Activated CD8-positive, alpha-beta T cell treated with anti-CD3 and anti-CD28 coated beads for 36 hours (primary cell): Measurements from ENCODE around the gene FXYD1. TPM values are rescaled to one million over a fixed set of nuclear protein-coding genes. Genes with fewer than 3 reads are reported as not detected.

ENCODE experiments used
- ATAC-seq: fragments of 200-7000 bp; cut with Tn5 transposase; one replicate; pipeline ENCODE4 v1.10.0; 2021; ENCODE audit warnings: mild to moderate bottlenecking, moderate library complexity
- CTCF ChIA-PET: fragments of 350-600 bp; sonication (Branson Sonifier 250); formaldehyde crosslinking; loops from one replicate; lab custom pipeline; 2021; ENCODE audit warnings: antibody characterized with exemption; lab: Charles Lee
- POLR2A ChIA-PET: fragments of 350-600 bp; sonication (Branson Sonifier 250); formaldehyde crosslinking; loops from one replicate; lab custom pipeline; 2021; ENCODE audit warnings: antibody characterized with exemption; lab: Charles Lee
- DNase-seq: peaks from one replicate; pipeline ENCODE4 v3.0.0-alpha.2; 2020
- H3K27ac Mint-ChIP-seq: one replicate; pipeline ENCODE4 v1.8.0; 2021; ENCODE audit warnings: mild to moderate bottlenecking, mixed read lengths
- H3K27me3 Mint-ChIP-seq: one replicate; pipeline ENCODE4 v1.8.0; 2021; ENCODE audit warnings: mixed read lengths
- H3K36me3 Mint-ChIP-seq: one replicate; pipeline ENCODE4 v1.8.0; 2021; ENCODE audit warnings: low read depth, mixed read lengths
- H3K4me1 Mint-ChIP-seq: one replicate; pipeline ENCODE4 v1.8.0; 2021; ENCODE audit warnings: low read depth, mixed read lengths
- H3K4me3 Mint-ChIP-seq: one replicate; pipeline ENCODE4 v1.8.0; 2021; ENCODE audit warnings: mild to moderate bottlenecking, moderate library complexity, mixed read lengths
- H3K9me3 Mint-ChIP-seq: one replicate; pipeline ENCODE4 v1.8.0; 2021; ENCODE audit warnings: mixed read lengths
- intact Hi-C: fragments of 100-400 bp; cut with micrococcal nuclease; formaldehyde crosslinking; loops from one replicate; pipeline ENCODE4 v1.10.0; 2022
- total RNA-seq, 2 experiments: library from RNA; stranded (reverse); gene quantifications; one replicate each; pipeline ENCODE4 v1.2.3, GENCODE V29; 2021
- TF ChIP-seq, protein P1 (sequence below): fragments of 200-600 bp; IDR thresholded peaks from one replicate; pipeline ENCODE4 v1.8.0; 2022; ENCODE audit warnings: antibody characterized with exemption, mild to moderate bottlenecking

Gene FXYD1
- total RNA-seq, 2 experiments from 2014 or later: 1.9 TPM; not detected in 1

DNA sequence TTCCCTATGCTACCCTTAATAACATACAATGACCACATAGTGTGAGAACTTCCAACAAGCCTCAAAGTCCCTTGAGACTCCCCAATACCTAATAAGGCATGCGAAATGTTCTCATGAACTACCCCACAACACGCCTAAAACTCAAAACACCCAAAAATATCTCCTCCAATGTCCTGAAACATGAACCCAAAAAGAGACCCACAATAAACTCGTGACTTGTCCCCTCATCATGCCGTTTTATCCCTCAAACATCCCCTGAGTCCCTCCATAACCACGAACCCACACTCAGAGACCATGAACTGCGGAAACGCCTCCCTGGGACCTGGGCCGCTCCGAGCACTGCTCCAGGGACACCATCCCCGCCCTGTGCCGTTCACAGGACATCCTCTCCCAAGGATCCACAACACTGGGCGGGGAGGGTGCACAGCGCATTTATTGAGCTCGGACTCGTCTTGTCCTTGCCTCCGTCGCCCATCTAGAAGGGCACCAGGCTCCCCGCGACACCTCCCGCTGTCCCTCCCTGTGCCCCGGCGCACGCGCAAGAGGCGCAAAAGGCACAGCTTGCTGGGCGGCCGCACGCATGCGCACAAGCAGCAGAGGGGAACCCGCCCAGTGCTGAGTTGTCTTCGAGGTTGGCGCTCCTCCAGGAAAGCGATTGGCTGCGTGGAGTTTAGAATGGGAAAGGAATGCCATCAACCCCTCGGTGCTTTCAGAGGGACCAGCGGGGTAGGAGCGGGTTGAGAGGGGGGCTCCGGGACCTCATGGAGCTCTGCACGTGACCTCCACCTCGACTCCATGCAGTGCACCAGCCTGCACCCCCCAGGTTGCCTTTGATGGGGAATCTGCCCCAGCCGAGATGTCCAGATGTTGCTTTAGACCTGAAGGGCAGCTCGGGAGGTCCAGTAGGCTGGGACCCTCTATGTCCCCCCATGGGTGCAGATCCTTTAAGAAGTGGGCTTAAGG is 14.2 kb upstream of the FXYD1 start:
- peak; percentile 99 for ATAC-seq
- H3K4me3 Mint-ChIP-seq: peak overlapping the region; percentile 73
- H3K9me3 Mint-ChIP-seq: no peaks in the 10 kb centered on the region
- CTCF ChIA-PET: interaction anchor here (0.6 to 2.3 kb wide), 10 partner anchors 8 to 60 kb away, joined by 3 to 12 read pairs (median 5); partner anchors contain the start of genes FXYD5 and LGI4
- peak; percentile 85 for DNase-seq
- POLR2A ChIA-PET: interaction anchor here (0.5 to 1.1 kb wide), 2 partner anchors 30 to 229 kb away, joined by 3 read pairs; partner anchors contain the start of gene FXYD5
- H3K36me3 Mint-ChIP-seq: no peaks in the 10 kb centered on the region
- H3K27me3 Mint-ChIP-seq: no peaks in the 10 kb centered on the region
- intact Hi-C loops: no loop called here
- TF ChIP-seq, protein P1, sequence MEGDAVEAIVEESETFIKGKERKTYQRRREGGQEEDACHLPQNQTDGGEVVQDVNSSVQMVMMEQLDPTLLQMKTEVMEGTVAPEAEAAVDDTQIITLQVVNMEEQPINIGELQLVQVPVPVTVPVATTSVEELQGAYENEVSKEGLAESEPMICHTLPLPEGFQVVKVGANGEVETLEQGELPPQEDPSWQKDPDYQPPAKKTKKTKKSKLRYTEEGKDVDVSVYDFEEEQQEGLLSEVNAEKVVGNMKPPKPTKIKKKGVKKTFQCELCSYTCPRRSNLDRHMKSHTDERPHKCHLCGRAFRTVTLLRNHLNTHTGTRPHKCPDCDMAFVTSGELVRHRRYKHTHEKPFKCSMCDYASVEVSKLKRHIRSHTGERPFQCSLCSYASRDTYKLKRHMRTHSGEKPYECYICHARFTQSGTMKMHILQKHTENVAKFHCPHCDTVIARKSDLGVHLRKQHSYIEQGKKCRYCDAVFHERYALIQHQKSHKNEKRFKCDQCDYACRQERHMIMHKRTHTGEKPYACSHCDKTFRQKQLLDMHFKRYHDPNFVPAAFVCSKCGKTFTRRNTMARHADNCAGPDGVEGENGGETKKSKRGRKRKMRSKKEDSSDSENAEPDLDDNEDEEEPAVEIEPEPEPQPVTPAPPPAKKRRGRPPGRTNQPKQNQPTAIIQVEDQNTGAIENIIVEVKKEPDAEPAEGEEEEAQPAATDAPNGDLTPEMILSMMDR: no peak
- H3K4me1 Mint-ChIP-seq: peaks cover 10% of the 10 kb centered on the region
- H3K27ac Mint-ChIP-seq: peak overlapping the region; percentile 43

DNA sequence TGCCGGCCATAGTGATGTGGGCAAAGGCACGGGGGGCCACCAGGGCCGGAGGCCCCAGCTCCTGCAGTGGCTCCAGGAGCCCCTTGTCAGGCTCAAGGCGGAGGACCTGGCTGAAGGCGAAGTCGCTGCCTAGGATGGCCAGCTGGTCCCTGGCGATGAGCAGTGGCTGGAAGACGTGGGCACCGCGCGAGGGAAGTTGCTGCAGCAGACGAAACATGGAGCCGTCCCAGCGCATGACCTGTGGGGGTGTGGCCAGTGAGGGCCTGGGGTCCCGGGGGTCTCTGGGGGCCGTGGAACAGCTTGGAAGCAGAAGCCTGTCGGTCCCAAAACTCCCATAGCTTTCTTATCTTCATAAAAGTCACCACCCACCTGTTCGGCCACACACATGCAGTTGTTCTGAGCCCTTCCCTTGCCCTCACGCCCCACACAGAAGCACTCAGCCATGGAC is 13.3 kb upstream of the FXYD1 start:
- Mint-ChIP-seq H3K4me3 (no peak overlapping the region), H3K4me1 (peaks cover 10% of the 10 kb centered on the region), H3K27ac (no peak overlapping the region), H3K9me3 (no peaks in the 10 kb centered on the region), H3K36me3 (no peaks in the 10 kb centered on the region), H3K27me3 (no peaks in the 10 kb centered on the region)
- ChIA-PET CTCF (interaction anchor here (1.2 to 2.3 kb wide), 6 partner anchors 9 to 61 kb away, joined by 3 to 12 read pairs (median 6); partner anchors contain the start of gene LGI4), POLR2A (interaction anchor here (0.5 to 1.1 kb wide), 3 partner anchors 29 to 228 kb away, joined by 3 read pairs; partner anchors contain the start of gene FXYD5)
- TF ChIP-seq, protein P1: no peak
- DNase-seq (no peak), ATAC-seq (no peak)
- intact Hi-C loops: no loop called here

DNA sequence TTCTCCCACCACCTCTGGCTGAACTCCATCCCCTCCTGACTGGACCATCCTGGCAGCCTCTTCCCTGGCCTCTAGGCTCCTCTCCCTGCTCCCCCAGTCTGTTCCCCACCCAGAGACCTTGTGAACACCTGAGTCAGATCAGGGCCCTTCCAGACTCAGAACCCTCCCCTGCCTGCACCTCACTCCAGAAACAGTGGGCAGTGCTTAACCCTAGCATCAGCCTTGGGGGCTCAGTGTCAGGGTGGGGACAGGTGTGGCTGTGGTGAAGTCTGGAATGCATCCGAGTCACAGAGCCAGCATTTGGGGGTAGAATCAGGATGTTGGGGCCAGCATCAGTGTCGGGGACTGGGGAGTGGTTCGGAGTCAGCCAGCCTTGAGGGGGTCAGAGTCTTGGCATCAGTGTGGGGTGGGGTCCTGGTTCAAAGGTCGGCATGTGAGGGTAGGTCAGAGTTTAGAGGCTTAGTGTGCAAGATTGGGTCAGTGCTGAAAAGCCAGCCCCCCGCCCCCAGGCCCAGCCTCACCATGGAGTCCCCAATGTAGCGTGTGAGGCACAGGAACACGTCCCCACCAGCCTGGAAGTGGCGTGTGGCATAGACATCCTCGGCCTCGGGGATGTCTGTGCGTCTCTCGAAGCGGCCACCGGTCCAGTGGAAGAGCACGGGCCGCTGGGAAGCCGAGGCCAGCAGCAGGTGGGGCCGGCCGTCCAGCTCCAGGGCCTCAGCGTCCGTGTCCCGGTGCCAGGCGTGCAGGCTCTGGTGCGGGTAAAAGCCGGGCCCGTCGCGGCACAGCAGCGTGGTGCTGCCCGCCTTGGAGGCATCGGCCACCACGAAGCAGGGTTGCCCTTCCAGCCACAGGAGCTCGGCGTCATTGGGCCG is 12.6 kb upstream of the FXYD1 start:
- no peak overlapping the region for H3K27ac Mint-ChIP-seq
- TF ChIP-seq, protein P1: no peak
- no peak for ATAC-seq
- DNase-seq: no peak
- H3K9me3 Mint-ChIP-seq: no peaks in the 10 kb centered on the region
- POLR2A ChIA-PET: interaction anchor here (0.6 kb wide), 1 partner anchor 146 kb away, joined by 3 read pairs; no protein-coding TSS in a partner anchor
- CTCF ChIA-PET: interaction anchor here (0.8 to 2.1 kb wide), 6 partner anchors 9 to 59 kb away, joined by 3 to 11 read pairs (median 4); partner anchors contain the start of gene LGI4
- H3K4me1 Mint-ChIP-seq: peaks cover 10% of the 10 kb centered on the region
- no peaks in the 10 kb centered on the region for H3K27me3 Mint-ChIP-seq
- intact Hi-C loops: no loop called here
- no peaks in the 10 kb centered on the region for H3K36me3 Mint-ChIP-seq
- no peak overlapping the region for H3K4me3 Mint-ChIP-seq

DNA sequence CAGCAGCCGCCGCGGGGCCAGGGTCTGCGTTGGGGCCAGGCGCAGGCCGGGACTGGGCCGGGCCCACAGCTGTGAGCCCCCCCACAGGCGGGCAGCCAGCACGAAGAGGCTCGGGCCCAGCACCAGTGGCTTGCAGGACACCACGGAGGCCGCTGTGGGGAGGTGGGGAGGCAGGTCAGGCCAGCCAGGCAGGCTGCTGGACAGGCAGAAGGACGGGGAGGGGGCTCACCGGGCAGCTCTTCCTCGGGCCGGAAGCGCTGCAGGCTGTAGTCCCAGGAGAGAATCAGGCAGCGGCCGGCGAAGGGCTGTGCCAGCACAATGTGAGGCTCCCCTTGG is 12.0 kb upstream of the FXYD1 start:
- no peak for DNase-seq
- Mint-ChIP-seq H3K4me3 (no peak overlapping the region), H3K9me3 (no peaks in the 10 kb centered on the region), H3K36me3 (no peaks in the 10 kb centered on the region), H3K27ac (no peak overlapping the region), H3K27me3 (no peaks in the 10 kb centered on the region), H3K4me1 (peaks cover 10% of the 10 kb centered on the region)
- ChIA-PET CTCF (interaction anchor here (0.8 to 1.4 kb wide), 4 partner anchors 9 to 60 kb away, joined by 3 to 4 read pairs (median 4); partner anchors contain the start of gene FXYD5), POLR2A (no interaction called here)
- TF ChIP-seq, protein P1: no peak
- intact Hi-C loops: no loop called here
- no peak for ATAC-seq
